Neural cell (in vitro differentiated cells): ENCODE results near the gene EMD. TPM values are rescaled to one million over a fixed set of nuclear protein-coding genes. Genes with fewer than 3 reads are reported as not detected.

ENCODE experiments used
- H2AFZ ChIP-seq: fragments of 200-600, 300-800 bp; sonication (generic), shearing (Covaris generic); 2 replicates; pipeline ENCODE4 v1.6.0; 2014; ENCODE audit warnings: low read depth, mild to moderate bottlenecking, antibody characterized with exemption, low read length, moderate library complexity
- H3F3A ChIP-seq: fragments of 200-600 bp; shearing (Covaris generic); 2 replicates; pipeline ENCODE4 v1.6.1; 2016; ENCODE audit warnings: mild to moderate bottlenecking, moderate library complexity, mixed read lengths, antibody characterized with exemption, low read length; ENCODE audit not compliant: insufficient read depth, poor library complexity, severe bottlenecking
- H3K27ac ChIP-seq: fragments of 200-600, 300-800 bp; sonication (generic), shearing (Covaris generic); 2 replicates; pipeline ENCODE4 v1.5.1; 2014; ENCODE audit warnings: mild to moderate bottlenecking, low read length, moderate library complexity
- H3K27me3 ChIP-seq: fragments of 300-800, 200-600 bp; sonication (generic), shearing (Covaris generic); 2 replicates; pipeline ENCODE4 v1.6.0; 2014; ENCODE audit warnings: mild to moderate bottlenecking, low read depth, low read length, moderate library complexity; ENCODE audit not compliant: insufficient read depth
- H3K36me3 ChIP-seq: fragments of 300-800, 200-600 bp; sonication (generic), shearing (Covaris generic); 2 replicates; pipeline ENCODE4 v1.5.1; 2014; ENCODE audit warnings: mild to moderate bottlenecking, antibody characterized with exemption, low read length, moderate library complexity; ENCODE audit not compliant: insufficient read depth
- H3K4me2 ChIP-seq: fragments of 300-800, 200-600 bp; sonication (generic), shearing (Covaris generic); 2 replicates; pipeline ENCODE4 v1.6.0; 2014; ENCODE audit warnings: mild to moderate bottlenecking, low read length
- H3K4me3 ChIP-seq: fragments of 300-800, 200-600 bp; sonication (generic), shearing (Covaris generic); 2 replicates; pipeline ENCODE4 v1.5.1; 2014; ENCODE audit warnings: mild to moderate bottlenecking, low read length, moderate library complexity
- H3K79me2 ChIP-seq: fragments of 200-600 bp; shearing (Covaris generic); replicated peaks from 2 replicates; pipeline ENCODE4 v1.6.0; 2014; ENCODE audit warnings: mild to moderate bottlenecking, low read length, moderate library complexity; ENCODE audit not compliant: insufficient read depth
- H3K9ac ChIP-seq: fragments of 300-800, 200-600 bp; sonication (generic), shearing (Covaris generic); 2 replicates; pipeline ENCODE4 v1.6.1; 2016; ENCODE audit warnings: mild to moderate bottlenecking, low read length, mixed read lengths
- H3K9me2 ChIP-seq: fragments of 200-600 bp; shearing (Covaris generic); 2 replicates; pipeline ENCODE4 v1.6.1; 2016; ENCODE audit warnings: mild to moderate bottlenecking, low read length, mixed read lengths; ENCODE audit not compliant: insufficient read depth
- H3K9me3 ChIP-seq: fragments of 200-600, 300-800 bp; sonication (generic), shearing (Covaris generic); 2 replicates; pipeline ENCODE4 v1.6.1; 2016; ENCODE audit warnings: mild to moderate bottlenecking, mixed run types, low read length, moderate library complexity, mixed read lengths
- H4K20me1 ChIP-seq: fragments of 200-600 bp; shearing (Covaris generic); 2 replicates; pipeline ENCODE4 v1.6.1; 2016; ENCODE audit warnings: mild to moderate bottlenecking, mixed run types; ENCODE audit not compliant: insufficient read depth
- EP300 ChIP-seq: fragments of 450-650 bp; conservative IDR thresholded peaks from 2 replicates; pipeline ENCODE4 v1.6.1; 2014; ENCODE audit warnings: antibody characterized with exemption, mild to moderate bottlenecking, moderate library complexity; ENCODE audit not compliant: poor library complexity, severe bottlenecking
- EZH2 ChIP-seq: fragments of 200-600, 300-800 bp; shearing (Covaris generic), sonication (generic); IDR thresholded peaks from 2 replicates; pipeline ENCODE4 v1.6.1; 2014; ENCODE audit warnings: antibody characterized with exemption, low read length, borderline replicate concordance, mild to moderate bottlenecking; ENCODE audit not compliant: insufficient read depth, poor library complexity, severe bottlenecking
- MXI1 ChIP-seq: fragments of 450-650 bp; conservative IDR thresholded peaks from 2 replicates; pipeline ENCODE4 v1.6.1; 2014; ENCODE audit warnings: antibody characterized with exemption, mild to moderate bottlenecking; ENCODE audit not compliant: poor library complexity, severe bottlenecking
- POLR2AphosphoS5 ChIP-seq: IDR thresholded peaks from 2 replicates; pipeline ENCODE4 v1.6.1; 2012
- RAD21 ChIP-seq: fragments of 450-650 bp; conservative IDR thresholded peaks from 2 replicates; pipeline ENCODE4 v1.6.1; 2014; ENCODE audit warnings: antibody characterized with exemption, mild to moderate bottlenecking, moderate library complexity
- SMC3 ChIP-seq: fragments of 450-650 bp; conservative IDR thresholded peaks from 2 replicates; pipeline ENCODE4 v1.6.1; 2014; ENCODE audit warnings: antibody characterized with exemption, mild to moderate bottlenecking, moderate library complexity; ENCODE audit not compliant: poor library complexity
- TAF1 ChIP-seq: IDR thresholded peaks from 2 replicates; pipeline ENCODE4 v1.6.1; 2012; ENCODE audit warnings: low read depth
- polyA plus RNA-seq: library from polyadenylated mRNA; depleted of rRNA; stranded (reverse); fragments of >200 nt; gene quantifications from 2 replicates; pipeline ENCODE4 v1.2.3, GENCODE V29; 2014
- TF ChIP-seq, protein P1 (sequence below): IDR thresholded peaks from 2 replicates; pipeline ENCODE4 v1.6.1; 2012; ENCODE audit warnings: borderline replicate concordance
- TF ChIP-seq, protein P2 (sequence below): fragments of 450-650 bp; IDR thresholded peaks from 2 replicates; pipeline ENCODE4 v1.5.1; 2014; ENCODE audit warnings: antibody characterized with exemption, mild to moderate bottlenecking, moderate library complexity; ENCODE audit not compliant: poor library complexity, severe bottlenecking

The EMD gene
- polyA plus RNA-seq, 1 donor from 2014 or later: 67.9 TPM

DNA sequence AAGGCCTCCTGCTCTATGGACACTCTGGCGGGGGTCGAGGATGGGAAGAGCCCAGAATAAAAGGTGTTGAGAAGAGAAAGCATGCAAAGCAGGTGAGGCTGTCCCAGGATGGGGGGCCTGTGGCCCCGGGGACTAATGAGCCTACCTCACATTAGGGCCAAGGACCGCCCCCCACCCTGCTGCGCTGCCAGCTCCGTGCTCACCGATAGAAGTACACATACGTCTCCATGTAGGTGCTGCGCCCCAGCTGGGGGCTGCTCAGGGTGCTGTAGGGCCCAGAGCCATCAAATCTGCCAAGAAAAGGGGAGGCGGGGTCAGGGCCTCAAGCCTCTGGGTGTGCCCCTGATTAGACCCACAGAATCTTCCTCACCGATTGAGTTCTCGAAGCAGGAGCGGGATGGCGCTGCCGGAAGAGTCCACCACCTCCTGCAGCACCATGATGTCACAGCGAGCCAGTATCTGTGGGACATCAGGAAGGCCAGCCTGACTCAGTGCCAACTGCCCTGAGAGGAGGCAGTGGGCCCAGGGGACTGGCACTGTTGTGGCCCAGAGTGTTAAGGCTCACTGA, 25.6 kb downstream of the EMD start:
- Histone ChIP-seq H3F3A (no peaks in the 10 kb centered on the region), H4K20me1 (no peaks in the 10 kb centered on the region), H3K9me2 (no peaks in the 10 kb centered on the region), H3K9ac (no peak overlapping the region), H3K79me2 (no peaks in the 10 kb centered on the region), H3K36me3 (no peaks in the 10 kb centered on the region), H3K9me3 (no peaks in the 10 kb centered on the region), H3K27me3 (no peaks in the 10 kb centered on the region), H2AFZ (no peak overlapping the region), H3K27ac (no peak overlapping the region), H3K4me3 (no peak overlapping the region), H3K4me2 (no peak overlapping the region)
- TF ChIP-seq, protein P1, sequence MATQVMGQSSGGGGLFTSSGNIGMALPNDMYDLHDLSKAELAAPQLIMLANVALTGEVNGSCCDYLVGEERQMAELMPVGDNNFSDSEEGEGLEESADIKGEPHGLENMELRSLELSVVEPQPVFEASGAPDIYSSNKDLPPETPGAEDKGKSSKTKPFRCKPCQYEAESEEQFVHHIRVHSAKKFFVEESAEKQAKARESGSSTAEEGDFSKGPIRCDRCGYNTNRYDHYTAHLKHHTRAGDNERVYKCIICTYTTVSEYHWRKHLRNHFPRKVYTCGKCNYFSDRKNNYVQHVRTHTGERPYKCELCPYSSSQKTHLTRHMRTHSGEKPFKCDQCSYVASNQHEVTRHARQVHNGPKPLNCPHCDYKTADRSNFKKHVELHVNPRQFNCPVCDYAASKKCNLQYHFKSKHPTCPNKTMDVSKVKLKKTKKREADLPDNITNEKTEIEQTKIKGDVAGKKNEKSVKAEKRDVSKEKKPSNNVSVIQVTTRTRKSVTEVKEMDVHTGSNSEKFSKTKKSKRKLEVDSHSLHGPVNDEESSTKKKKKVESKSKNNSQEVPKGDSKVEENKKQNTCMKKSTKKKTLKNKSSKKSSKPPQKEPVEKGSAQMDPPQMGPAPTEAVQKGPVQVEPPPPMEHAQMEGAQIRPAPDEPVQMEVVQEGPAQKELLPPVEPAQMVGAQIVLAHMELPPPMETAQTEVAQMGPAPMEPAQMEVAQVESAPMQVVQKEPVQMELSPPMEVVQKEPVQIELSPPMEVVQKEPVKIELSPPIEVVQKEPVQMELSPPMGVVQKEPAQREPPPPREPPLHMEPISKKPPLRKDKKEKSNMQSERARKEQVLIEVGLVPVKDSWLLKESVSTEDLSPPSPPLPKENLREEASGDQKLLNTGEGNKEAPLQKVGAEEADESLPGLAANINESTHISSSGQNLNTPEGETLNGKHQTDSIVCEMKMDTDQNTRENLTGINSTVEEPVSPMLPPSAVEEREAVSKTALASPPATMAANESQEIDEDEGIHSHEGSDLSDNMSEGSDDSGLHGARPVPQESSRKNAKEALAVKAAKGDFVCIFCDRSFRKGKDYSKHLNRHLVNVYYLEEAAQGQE: no peak

DNA sequence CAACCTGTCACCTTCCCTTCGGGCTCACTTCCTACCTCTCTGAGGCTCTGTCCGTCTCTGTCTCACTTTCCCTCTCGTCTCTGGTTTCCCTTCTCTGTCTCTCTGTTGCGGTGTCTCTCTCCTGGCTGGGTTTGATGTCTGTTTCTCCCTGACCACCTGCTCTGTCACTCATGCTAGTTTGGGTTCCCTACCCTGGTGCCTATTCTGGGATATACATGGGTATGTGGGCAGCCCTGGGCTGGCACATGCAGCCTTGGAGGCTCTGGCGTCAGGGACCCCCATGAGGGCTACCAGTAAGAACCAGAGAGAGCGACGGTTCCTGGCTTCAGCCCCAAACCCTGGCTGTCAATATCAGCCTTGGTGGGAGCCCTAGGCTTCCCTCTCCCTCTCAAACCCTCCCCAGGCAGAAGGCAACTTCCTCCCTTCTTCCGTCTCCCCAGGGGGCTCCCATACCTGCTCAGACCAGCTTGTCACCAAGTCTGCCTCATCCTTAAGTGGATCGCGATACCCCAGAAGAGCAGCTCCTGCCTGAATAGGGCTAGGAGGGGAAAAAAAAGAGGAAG, 29.6 kb downstream of the EMD start:
- no peaks in the 10 kb centered on the region for H3K27me3 ChIP-seq
- no peak overlapping the region for H3K4me2 ChIP-seq
- H4K20me1 ChIP-seq: no peaks in the 10 kb centered on the region
- no peak overlapping the region for H3K4me3 ChIP-seq
- no peaks in the 10 kb centered on the region for H3K9me2 ChIP-seq
- no peak overlapping the region for H3K9ac ChIP-seq
- no peaks in the 10 kb centered on the region for H3K36me3 ChIP-seq
- no peak for TF ChIP-seq MXI1
- no peak for TF ChIP-seq EP300
- no peak for TF ChIP-seq TAF1
- TF ChIP-seq, protein P1: no peak
- TF ChIP-seq, protein P2, sequence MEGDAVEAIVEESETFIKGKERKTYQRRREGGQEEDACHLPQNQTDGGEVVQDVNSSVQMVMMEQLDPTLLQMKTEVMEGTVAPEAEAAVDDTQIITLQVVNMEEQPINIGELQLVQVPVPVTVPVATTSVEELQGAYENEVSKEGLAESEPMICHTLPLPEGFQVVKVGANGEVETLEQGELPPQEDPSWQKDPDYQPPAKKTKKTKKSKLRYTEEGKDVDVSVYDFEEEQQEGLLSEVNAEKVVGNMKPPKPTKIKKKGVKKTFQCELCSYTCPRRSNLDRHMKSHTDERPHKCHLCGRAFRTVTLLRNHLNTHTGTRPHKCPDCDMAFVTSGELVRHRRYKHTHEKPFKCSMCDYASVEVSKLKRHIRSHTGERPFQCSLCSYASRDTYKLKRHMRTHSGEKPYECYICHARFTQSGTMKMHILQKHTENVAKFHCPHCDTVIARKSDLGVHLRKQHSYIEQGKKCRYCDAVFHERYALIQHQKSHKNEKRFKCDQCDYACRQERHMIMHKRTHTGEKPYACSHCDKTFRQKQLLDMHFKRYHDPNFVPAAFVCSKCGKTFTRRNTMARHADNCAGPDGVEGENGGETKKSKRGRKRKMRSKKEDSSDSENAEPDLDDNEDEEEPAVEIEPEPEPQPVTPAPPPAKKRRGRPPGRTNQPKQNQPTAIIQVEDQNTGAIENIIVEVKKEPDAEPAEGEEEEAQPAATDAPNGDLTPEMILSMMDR: no peak
- TF ChIP-seq RAD21: no peak
- TF ChIP-seq POLR2AphosphoS5: no peak
- TF ChIP-seq EZH2: no peak
- no peak for TF ChIP-seq SMC3
- H3K27ac ChIP-seq: no peak overlapping the region
- no peaks in the 10 kb centered on the region for H3F3A ChIP-seq
- no peaks in the 10 kb centered on the region for H3K79me2 ChIP-seq
- no peak overlapping the region for H2AFZ ChIP-seq
- no peaks in the 10 kb centered on the region for H3K9me3 ChIP-seq
